ENCODE measurements around the gene SYT2.

Gene SYT2

DNA sequence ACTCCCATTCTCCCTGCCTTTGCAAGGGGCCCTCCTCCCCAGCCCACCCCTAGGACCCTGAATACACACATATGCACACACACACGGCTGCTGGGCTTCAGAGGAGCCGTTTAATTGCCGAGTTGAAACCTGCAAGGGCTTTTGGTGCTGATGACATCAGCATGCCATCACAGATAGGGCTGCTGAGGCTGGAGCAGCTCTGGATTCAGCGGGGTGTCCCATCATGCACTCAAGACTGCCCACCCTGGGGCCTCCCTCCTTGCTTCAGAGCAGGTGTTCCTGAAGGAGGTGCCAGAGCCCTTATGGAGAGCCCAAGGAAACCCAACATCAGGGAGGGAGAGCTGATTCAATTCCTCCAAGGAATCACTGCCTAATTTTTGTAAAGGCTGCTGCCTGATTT lies 5.7 kb downstream of the SYT2 start:
- no peak for DNase-seq (ENCODE audit: low spot score)

DNA sequence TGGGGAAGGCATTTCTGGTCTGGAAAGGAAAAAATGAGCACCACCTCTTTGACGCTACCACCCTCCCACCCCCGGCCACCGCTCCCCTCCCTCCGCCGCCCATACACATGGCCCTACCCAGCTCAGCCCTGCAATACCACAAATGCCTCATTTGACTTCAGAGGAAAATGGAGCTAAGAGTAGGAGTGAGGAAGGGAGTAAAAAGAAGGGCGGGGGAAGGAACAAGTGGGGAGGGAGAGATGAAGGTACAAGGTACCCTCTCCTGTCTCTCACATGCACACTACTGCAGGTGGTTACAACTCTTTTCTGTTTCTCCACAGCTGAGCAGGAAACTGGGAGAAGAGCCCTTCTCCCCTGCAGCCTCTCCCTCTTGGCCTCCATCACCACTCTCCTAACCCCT lies 7.1 kb downstream of the SYT2 start:
- no peak for DNase-seq (ENCODE audit: low spot score)

DNA sequence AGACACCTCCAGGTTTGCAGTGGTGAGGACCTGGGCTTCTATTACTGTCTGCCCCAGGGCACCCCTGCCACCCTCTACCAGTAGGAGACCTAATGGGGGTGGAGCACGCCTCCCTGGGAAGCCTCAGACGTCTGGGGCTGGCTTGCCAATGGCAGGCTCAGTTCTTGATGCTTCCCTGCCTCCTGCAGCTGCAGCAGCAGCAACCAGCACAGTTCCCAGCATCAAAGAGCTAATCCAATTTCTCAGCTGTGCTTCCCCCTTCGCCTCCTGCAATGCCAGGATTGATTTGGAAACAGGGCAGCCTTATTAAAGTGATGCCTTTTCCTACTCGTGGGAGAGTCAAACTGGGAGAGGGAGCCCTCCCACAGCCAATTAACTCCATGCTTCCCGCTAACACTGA lies 8.2 kb downstream of the SYT2 start:
- DNase-seq (ENCODE audit: low spot score) = no peak

DNA sequence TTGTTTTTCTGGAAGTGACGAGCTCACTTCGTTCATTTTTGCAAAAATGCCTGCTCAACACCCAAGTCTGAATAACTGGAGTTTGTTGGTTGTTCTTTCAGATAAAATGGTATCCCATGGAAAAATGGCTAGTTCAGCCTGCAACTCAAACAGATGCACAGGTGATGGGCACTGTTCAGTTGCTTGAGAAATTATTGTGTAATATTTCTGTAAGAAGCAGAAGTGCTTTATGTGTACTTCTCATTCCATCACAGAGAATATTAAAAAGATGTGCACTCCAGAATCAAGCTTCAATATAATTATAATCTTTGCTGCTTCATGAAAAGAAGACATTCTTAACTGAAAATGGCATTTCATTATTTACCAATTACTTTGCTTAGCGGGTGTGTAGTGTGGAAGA lies 9.1 kb downstream of the SYT2 start:
- no peak for DNase-seq (ENCODE audit: low spot score)

DNA sequence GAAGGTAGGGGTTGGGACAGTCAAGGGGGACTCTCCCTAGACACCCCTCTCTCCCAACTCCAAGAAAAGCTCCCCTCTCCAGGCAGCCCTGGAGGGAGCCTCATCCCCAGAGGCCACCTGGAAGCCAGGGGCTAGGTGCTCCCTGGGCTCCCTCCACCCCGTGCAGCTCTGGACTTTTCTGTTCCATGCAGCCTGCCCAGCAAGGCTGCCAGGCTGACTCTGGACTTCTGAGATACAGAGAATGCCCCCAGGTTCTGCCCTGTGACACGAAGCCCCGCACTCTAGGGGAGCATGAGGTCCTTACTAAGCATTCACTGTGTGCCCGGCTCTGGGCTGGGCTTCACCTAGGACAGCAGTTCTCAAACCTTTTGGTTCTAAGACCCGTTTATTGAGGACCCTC lies 10.2 kb downstream of the SYT2 start:
- no peak for DNase-seq (ENCODE audit: low spot score)

DNA sequence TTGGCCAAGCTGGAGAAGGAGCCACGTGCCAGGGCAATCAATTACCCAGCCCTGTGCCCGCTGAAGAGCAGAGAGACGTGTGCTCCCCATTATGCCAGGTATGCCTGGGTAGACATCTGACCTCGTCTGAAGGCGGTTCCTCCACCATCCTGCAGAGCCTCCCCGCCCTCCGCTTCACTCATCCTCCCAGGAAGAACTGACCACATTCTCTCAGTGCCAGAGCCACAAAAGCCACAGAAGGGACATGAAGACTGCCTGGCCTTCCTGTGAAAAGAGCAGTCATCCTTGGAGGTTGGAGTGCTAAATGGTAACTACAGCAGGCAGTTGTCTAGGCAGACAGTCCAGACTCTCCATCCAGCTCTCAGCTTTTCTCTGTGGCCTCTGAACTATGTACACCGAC lies 12.0 kb downstream of the SYT2 start:
- DNase-seq (ENCODE audit: low spot score) = no peak

DNA sequence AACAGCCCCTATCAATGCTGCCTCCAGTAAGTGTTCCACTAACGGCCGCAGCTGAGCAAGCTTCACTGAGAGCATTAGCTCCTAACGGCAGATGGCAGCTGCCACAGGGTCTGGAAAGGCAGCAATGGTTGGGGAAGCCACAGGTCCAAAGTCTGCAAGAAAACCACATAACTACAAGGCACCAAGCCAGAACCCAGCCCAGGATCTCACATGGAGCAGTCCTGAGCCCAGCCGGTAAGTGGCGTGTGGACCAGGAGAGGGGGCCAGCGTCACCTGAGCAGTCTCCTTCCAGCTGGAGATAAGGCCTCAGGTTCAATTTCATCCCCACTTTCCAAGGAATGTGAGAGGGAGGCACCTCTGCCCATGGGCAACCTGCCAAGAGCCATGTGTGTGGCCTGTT lies 13.2 kb downstream of the SYT2 start:
- DNase-seq (ENCODE audit: low spot score) = peak; percentile 45

DNA sequence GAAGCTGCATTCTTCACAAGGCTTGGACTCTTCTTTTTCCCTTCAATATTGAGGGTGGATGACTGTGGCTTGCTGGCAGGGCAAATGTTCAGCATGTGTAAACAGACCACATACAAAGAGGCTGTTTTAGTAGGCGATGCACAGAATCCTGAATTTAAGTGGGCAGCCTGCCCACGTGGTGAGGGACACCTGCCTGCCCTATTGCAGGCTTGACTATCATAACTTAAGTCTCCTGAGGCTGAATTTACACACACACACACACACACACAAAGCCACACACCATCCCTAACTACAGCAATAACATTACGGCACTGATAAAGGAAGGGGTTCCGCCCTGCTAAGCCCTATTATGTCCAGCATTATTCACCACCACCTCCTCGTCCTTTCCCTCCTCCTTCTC lies 15.9 kb downstream of the SYT2 start:
- peak; percentile 37 for DNase-seq (ENCODE audit: low spot score)

DNA sequence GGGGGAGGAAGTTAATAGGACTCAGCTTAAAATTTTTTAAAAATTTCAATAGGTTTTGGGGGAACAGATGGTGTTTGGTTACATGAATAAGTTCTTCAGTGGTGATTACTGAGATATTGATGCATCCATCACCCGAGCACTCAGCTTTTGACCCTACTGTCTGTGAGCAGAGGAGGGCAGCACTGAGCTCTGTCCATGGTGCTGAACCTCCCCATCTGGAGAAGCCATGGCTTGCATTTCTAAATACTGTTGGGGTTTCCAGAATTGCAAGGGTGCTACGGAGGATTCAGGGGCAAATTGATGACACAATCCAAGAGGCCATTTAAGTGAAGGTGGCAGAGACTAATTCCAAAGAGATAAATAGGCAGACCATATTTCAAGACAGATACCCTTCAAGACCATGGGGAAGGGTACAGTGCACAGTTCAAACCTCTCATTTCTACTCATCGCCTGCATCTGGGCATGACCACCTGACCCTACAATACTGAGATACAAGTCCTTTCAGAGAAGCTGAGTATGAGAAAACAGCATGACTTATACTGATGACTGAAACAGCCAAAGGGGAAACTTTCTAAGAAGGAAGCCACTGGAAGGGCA lies 17.2 kb downstream of the SYT2 start:
- DNase-seq (ENCODE audit: low spot score) = peak; percentile 43

DNA sequence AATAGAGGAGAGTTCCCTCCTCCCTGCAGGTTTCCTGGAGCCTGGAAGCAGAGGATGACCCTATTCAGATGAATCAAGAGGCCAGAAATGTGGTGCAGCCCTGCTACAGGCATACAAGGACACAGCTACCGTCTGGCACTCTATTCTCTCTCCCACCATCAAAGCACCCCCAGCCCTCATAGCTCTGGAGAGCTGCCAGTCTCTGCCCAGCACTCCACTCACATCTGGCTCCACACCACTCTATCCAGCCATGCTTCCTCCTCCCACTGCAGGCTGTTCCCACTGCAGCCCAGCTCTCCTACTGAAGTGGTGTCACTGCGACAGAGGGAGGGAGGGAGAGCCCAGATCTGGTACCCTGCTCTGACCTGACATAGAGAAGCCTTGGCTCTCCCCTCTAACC lies 18.4 kb downstream of the SYT2 start:
- no peak for DNase-seq (ENCODE audit: low spot score)

DNA sequence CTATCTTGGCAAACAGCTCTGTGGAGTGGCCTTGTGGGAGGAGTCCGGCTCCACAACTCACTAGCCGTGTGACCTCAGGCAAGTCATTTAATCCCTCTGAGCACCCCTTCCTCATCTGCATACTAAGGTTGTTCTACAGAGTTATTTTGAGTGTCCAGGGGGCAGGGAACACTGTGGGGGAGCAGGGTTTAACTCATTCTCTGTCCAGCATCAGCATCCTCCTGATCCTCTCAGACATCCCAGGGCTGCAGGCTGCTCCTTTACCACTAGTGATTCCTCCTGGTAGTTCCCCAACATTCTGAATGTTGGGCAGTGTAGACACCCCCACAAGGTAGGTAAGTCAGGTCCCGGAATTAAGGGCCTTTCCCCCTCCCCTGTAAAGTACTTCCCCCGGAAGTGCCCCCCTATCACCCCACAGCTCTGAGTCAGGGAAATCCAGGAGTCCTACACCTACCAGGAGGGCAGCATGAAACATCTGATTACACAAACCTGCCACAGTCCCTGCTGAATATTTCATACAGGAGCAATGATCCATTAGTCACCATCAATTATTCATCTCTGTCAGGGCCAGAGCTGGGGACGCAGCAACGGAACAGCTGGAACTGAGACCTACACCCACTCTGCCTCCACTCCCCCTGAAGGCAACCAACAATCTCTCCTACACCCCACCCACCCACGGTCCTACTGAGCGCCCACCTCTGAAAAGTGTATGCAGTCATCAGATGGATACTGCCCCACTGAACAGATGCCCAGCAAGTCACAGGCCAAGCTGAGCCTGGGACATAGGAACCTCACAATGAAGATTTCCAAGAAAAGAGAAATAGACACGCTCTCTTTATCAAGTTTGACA lies 20.5 kb downstream of the SYT2 start:
- no peak for DNase-seq (ENCODE audit: low spot score)

DNA sequence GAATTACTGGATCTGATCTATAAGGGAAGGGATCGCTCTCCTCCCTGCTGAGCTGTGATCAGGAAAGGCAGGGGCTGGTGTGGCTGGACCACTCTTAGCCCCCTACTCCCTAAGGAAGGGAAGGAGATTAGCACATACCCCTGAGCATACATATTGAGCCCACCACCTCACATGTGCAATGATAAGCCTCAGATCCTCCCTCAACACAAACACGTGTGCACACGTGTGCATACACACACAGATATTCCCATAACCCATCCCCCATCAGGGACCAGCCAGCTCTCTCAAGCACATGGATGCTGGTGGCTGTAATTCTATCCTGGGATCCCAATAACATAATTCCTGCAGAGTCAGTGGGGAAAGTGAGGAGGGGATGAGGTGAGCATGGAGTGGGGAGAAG lies 21.2 kb downstream of the SYT2 start:
- no peak for DNase-seq (ENCODE audit: low spot score)

DNA sequence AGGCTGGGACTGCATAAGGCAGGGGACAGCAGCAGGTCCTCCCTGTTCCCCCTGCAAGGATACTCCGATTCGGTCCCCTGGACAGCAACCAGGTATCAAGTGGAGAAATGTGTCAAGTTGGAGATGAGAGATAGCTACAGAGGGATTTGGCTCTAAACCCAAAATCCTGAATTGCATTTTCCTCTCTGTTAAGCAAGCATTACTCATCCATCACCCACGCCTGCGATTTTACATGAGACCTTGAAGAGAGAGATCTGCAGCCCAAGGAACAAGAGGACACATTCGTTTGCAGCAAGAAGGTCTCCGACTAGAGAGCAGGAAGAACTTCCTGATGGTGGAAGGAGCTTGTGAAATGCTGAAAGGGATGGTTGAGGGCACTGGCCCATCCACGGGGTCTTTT lies 21.9 kb downstream of the SYT2 start:
- DNase-seq (ENCODE audit: low spot score) = peak; percentile 67

DNA sequence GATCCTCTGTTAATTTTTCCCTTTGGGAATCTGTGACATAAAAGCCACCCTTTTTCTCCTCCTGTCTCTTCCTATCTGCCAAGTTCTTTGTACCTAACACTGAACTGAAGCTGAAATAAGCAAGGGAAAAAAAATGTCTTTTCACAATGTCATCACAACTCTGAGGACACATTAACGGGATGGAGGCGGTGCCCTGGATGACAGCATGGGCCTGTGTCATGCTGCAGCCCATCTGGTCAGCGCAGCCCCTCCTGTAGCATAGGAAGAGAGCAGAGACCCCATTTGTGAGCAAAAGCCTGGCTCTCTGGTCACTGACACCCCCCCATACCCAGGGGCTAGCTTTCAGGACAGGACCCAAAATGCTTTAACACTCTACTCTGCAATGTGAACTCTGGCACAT lies 22.5 kb downstream of the SYT2 start:
- DNase-seq (ENCODE audit: low spot score) = no peak

DNA sequence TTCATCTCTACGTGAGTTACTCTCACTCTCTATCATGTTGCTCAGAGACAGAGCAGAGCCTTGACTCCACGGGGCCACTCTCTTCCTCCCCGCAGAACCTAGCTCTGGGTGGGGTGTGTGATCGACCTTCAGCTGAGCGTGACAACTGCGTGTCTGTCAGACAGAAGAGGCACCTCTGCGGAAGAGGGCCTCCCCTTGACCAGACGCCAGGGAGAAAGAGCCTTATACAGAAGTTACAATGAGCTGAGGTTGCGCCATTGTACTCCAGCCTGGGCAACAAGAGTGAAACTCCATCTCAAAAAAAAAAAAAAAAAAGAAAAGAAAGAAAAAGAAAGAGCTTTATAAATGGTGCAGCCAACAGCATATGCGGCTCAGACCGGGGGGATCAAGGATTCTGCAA lies 22.9 kb downstream of the SYT2 start:
- DNase-seq (ENCODE audit: low spot score) = no peak

DNA sequence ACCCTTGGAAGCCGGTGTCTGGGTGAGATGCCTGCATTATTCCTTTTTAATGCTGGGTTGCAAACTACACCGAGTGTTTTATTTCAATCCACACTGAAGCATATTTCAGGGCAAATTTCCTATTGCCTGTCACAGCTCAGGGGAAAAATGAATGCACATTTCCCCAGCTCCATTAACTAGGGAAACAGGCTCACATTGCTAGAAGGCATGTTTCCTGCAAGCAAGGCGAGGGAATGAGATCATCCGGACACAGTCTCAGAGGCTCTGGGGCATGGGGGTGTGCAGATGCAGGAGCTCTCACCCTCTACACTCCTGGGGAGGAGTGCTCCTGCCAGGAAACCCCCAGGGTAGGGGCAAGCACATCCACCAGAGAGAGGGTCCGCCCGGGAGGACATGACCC lies 24.6 kb downstream of the SYT2 start:
- DNase-seq (ENCODE audit: low spot score) = no peak

DNA sequence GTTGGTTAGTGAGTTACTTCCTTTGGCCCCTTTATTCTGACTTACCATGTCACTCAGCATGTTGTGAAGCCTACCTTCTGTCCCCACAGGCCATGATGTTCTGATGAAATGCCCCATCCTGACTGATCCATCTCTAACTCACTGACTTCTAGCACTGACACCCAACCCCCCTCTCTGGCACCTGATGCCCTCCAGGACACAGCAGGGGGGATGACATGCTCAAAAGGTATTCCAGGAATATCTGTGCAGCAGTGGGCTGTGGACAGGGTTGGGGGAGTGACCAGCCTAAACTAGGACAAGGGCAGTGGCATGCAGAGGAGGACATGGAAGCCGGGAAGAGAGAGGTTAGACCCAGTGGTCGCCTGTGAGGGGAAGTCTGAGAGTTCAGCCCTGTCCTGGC lies 25.5 kb downstream of the SYT2 start:
- no peak for DNase-seq (ENCODE audit: low spot score)

DNA sequence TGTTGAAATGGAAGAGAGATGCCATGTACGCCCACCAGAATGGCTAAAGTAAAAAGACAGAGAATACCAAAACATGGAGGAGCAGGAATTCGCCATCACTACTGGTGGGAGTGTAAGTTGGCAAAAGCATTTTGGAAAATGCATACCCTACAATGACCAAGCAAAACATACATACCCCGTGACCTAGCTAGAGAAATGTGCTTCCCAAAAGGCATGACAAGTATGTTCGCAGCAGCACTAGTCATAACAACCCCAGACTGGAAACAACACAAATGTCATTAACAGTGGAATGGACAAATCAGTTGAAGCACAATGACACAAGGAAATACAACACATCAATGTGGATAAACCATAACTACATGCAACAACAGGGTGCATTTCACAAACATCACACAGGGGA lies 27.2 kb downstream of the SYT2 start:
- no peak for DNase-seq (ENCODE audit: low spot score)

DNA sequence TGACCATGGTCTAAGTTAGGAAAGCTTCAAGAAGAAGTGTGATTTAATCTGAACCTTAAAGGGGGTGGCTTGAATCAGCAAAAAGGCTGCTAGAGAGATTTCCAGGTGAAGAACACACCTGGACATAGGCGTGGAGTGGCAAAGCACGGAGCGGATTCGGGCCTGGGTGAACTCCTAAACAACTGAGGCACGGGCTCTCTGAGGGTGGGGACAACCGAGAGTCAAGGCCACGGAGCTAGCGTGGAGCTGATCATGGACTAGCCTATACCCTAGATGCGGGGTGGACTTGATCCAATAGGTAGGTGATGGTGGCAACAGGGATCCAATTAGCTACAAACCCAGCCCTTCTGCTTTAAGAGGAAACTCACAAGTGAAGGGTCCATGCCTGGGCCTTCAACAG lies 27.8 kb downstream of the SYT2 start:
- no peak for DNase-seq (ENCODE audit: low spot score)

DNA sequence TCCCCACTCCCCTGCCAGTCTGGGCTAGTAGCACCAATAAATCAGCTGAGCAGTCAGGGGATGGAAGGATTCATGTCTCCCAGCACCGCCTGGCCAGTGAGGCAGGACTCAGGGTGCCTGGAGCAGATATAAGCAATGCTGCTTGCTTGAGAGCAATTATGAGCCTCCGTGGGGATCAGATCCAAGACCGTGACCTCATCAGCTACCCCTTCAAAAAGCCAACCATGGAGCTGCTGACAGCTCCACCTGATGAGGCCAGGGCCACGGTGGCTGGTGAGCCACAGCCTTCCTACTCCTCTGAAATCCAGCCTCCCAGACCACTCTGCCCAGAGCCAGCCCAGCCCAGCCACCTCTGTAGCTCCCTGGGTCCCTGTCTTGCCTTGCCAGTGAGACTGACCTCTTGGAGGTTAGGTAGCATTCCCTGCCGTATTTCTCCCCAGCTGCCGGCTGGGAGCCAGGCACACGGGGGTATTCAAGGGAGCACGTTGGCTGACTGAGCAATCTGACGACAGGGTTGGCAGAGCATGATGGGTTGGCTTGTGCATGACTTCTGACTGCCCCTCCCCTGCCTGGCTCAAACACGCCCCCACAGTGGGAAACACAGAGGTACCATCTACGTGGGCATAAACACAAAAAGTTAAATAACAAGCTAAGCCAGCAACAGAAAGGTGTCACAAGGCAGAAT lies 28.4 kb downstream of the SYT2 start:
- DNase-seq (ENCODE audit: low spot score) = no peak

DNA sequence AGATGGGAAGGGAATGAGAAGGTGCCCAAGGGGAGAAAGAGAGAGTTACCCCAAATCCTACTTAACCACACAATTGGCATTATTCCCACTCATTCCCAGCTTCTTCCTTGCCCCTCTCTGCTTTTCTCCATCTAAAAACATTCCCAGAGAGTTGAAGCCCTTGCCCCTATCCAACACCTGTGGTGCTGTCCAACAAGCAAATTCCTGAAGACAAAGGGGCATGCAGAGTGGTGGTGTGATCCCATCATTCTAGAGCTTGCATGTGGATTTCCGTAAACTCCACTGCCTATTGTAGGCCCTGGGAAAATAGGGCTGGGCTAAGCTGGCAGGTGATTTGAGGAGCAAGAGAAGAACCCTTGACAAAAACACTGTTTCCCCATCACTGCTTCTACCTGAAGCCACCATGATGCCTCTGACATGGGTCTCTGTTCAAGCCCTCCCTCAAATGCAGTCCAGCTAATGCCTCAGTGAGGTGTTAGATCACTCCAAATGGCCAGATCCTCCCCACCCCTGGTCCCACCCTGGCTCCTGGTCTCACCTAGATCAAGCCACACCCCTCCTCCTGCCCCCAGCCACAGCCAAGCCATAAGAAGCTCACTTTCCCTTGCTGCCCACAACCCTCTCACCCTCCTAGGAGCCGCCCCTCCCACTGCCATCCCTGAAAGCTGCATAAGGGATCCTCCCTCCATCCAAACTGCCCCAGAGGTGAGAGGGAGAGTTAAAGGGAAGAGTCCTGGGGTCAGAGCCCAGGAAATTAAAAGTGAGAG lies 29.5 kb downstream of the SYT2 start:
- DNase-seq (ENCODE audit: low spot score) = no peak

DNA sequence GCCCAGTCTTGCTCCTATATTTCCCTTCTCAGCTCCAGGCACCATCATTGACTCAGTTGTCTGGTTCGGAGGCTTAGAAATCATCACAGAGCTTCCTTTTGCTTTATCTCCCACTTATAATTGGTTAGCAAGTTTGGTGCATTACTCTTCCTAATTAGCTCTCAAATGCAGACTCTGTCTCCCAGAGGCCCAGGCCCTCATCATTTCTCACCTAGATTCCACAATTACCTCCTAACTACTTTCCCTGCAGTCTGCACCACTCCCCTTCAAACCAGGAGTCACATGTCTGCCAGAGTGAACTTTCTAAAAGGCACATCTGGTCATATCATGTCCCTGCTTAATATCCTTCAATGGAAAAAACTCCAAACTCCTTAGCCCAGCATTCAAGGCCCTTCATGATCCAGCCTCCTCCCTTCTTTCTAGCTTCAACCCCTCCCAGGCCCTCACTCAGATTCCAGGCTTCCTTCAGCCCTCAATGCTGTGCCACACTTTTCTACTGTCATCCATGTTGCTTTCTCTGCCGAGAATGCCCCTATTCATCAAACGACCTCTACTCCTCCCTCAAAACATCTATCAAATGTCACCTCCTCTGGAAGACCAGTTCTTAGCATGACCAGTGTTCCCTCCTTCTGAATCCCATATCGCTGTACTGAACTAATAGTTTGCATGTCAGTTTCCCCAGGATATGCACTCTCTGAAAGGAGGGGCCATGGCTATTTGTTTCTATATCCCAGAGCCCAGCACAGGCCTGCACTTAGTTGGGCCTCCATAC lies 30.7 kb downstream of the SYT2 start:
- DNase-seq (ENCODE audit: low spot score) = no peak

Measured in cerebellar cortex (tissue), 1 donor.